Natural killer cell (primary cell): ENCODE data around the gene FAM151A. TPM values are rescaled to one million over a fixed set of nuclear protein-coding genes. Genes with fewer than 3 reads are reported as not detected.

ENCODE experiments used
- ATAC-seq, 3 donors: fragments of 150-1000 bp in 2 of 3; fragments of 200-7000 bp in 1 of 3; cut with Tn5 transposase; 1 replicate in 1 of 3; 2 replicates in 2 of 3; pipeline ENCODE4 v1.10.0; 2021; ENCODE audit warnings: mild to moderate bottlenecking in 2 of 3, moderate library complexity in 2 of 3
- DNase-seq, 2 donors: peaks; one replicate each; pipeline versions ENCODE4 v3.0.0 to v3.0.0-alpha.2; 2013 to 2021; ENCODE audit warnings: mixed read lengths in 1 of 2
- H3K27ac ChIP-seq: one replicate; pipeline ENCODE4 v1.5.1; 2013; ENCODE audit warnings: mild to moderate bottlenecking, low read length
- H3K27me3 ChIP-seq: one replicate; pipeline ENCODE4 v1.6.1; 2013; ENCODE audit warnings: low read length; ENCODE audit not compliant: control insufficient read depth, insufficient read depth
- H3K36me3 ChIP-seq: one replicate; pipeline ENCODE4 v1.6.1; 2013; ENCODE audit warnings: low read length; ENCODE audit not compliant: control insufficient read depth, insufficient read depth
- H3K4me1 ChIP-seq: one replicate; pipeline ENCODE4 v1.6.1; 2013; ENCODE audit warnings: low read length; ENCODE audit not compliant: control insufficient read depth, insufficient read depth
- H3K4me3 ChIP-seq: one replicate; pipeline ENCODE4 v1.5.1; 2013; ENCODE audit warnings: low read length
- H3K9me3 ChIP-seq: one replicate; pipeline ENCODE4 v1.6.1; 2013; ENCODE audit warnings: low read length; ENCODE audit not compliant: control insufficient read depth, insufficient read depth
- H3K27ac Mint-ChIP-seq, 2 donors: one replicate each; pipeline ENCODE4 v1.8.0; 2022; ENCODE audit warnings: mild to moderate bottlenecking in 2 of 2, mixed read lengths in 2 of 2, moderate library complexity in 1 of 2
- H3K27me3 Mint-ChIP-seq, 2 donors: one replicate each; pipeline ENCODE4 v1.8.0; 2022; ENCODE audit warnings: low read depth in 2 of 2, mixed read lengths in 2 of 2
- H3K36me3 Mint-ChIP-seq: one replicate; pipeline ENCODE4 v1.8.0; 2022; ENCODE audit warnings: mixed read lengths
- H3K4me1 Mint-ChIP-seq, 2 donors: one replicate each; pipeline ENCODE4 v1.8.0; 2022; ENCODE audit warnings: mixed read lengths in 2 of 2
- H3K4me3 Mint-ChIP-seq: one replicate; pipeline ENCODE4 v1.8.0; 2022; ENCODE audit warnings: mild to moderate bottlenecking, moderate library complexity, mixed read lengths
- H3K9me3 Mint-ChIP-seq, 2 donors: one replicate each; pipeline ENCODE4 v1.8.0; 2022; ENCODE audit warnings: mixed read lengths in 2 of 2
- CTCF ChIP-seq: fragments of 200-600 bp; IDR thresholded peaks from one replicate; pipeline ENCODE4 v1.8.0; 2022; ENCODE audit warnings: antibody characterized with exemption
- WGBS: methylation state at CpG from one replicate; pipeline ENCODE4 v1.1.7; 2013; ENCODE audit warnings: missing lambda C conversion rate; ENCODE audit not compliant: insufficient coverage; 5-methylcytosine and 5-hydroxymethylcytosine counted together
- intact Hi-C: fragments of 100-400 bp; cut with micrococcal nuclease; formaldehyde crosslinking; loops from one replicate; pipeline ENCODE4 v1.14.2; 2022
- total RNA-seq, 4 donors: library from RNA; stranded (reverse); fragments of 120-200 nt in 1 of 4; gene quantifications; one replicate each; pipeline versions ENCODE4 v1.2.3 to v1.2.4, GENCODE V29; 2013 to 2022

Gene FAM151A
- total RNA-seq, 3 donors from 2014 or later (not counting 1 experiment from before 2014, with no cell fraction given) = not detected

- Mint-ChIP-seq H3K4me1 (peaks cover 9 to 11% of the 10 kb centered on the region in 2 donors), H3K27me3 (no peaks in the 10 kb centered on the region), H3K9me3 (no peaks in the 10 kb centered on the region), H3K4me3 (no peak overlapping the region), H3K27ac (no peak overlapping the region), H3K36me3 (no peaks in the 10 kb centered on the region)
- Histone ChIP-seq H3K27me3 (no peaks in the 10 kb centered on the region), H3K4me1 (peaks cover 8% of the 10 kb centered on the region), H3K36me3 (no peaks in the 10 kb centered on the region), H3K9me3 (no peaks in the 10 kb centered on the region), H3K27ac (no peak overlapping the region), H3K4me3 (no peak overlapping the region)
- ATAC-seq = no peak
- no peak for DNase-seq
- intact Hi-C loops = no loop called here
- TF ChIP-seq CTCF = no peak
- 92% methylated on average over 21 of the region's 21 CpGs for WGBS
These were observed 22.2 kb downstream of the FAM151A start for GRCh38 chr1:54600947-54601721.

DNA sequence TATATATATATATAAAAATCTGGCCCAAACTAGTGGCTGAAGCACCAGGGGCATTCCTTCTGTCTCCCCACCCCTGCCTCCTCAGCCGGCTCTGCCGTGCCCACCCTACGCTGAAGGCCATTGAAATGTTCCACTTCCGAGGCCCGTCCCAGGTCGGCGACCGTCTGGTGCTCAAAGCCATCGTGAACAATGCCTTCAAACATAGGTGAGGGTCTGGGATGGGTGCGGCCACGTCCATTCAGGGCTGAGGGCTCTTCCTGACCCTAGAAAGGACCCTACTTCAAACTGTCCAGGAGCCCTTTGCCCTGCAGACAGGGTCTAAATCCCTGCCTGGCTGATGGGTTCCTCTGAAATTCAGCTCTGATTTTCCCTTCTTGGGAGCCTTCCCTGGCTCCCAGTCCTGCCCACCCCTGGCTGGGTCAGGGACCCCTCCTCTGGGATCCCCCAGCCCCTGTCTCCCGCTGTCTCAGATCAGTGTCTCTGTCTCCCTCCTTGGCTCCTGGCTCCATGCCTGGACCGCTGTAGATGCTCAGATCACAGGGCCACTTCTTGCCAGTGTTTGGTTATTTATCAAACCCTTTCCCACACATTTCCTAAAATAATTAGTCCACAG is 24.0 kb downstream of the FAM151A start:
- Mint-ChIP-seq H3K27me3 (no peaks in the 10 kb centered on the region), H3K36me3 (no peaks in the 10 kb centered on the region), H3K4me3 (no peak overlapping the region), H3K9me3 (no peaks in the 10 kb centered on the region), H3K27ac (no peak overlapping the region), H3K4me1 (peaks cover under 1 to 2% of the 10 kb centered on the region in 2 donors)
- H3K9me3 ChIP-seq = no peaks in the 10 kb centered on the region
- ATAC-seq = no peak
- H3K4me1 ChIP-seq = peaks cover under 1% of the 10 kb centered on the region
- no peak overlapping the region for H3K27ac ChIP-seq
- intact Hi-C loops = no loop called here
- TF ChIP-seq CTCF = no peak
- 92% methylated on average over 13 of the region's 13 CpGs for WGBS
- no peaks in the 10 kb centered on the region for H3K36me3 ChIP-seq
- DNase-seq = no peak
- H3K4me3 ChIP-seq = no peak overlapping the region
- H3K27me3 ChIP-seq = no peaks in the 10 kb centered on the region

- Mint-ChIP-seq H3K9me3 (no peaks in the 10 kb centered on the region), H3K27me3 (no peaks in the 10 kb centered on the region), H3K36me3 (no peaks in the 10 kb centered on the region), H3K27ac (no peak overlapping the region), H3K4me3 (no peak overlapping the region), H3K4me1 (no peaks in the 10 kb centered on the region)
- no peak for DNase-seq
- no peak overlapping the region for H3K27ac ChIP-seq
- no peaks in the 10 kb centered on the region for H3K27me3 ChIP-seq
- no peaks in the 10 kb centered on the region for H3K4me1 ChIP-seq
- intact Hi-C loops = no loop called here
- no peaks in the 10 kb centered on the region for H3K9me3 ChIP-seq
- TF ChIP-seq CTCF = no peak
- no peaks in the 10 kb centered on the region for H3K36me3 ChIP-seq
- no peak for ATAC-seq
- WGBS = 74% methylated on average over 2 of the region's 3 CpGs
- no peak overlapping the region for H3K4me3 ChIP-seq
These were observed 25.8 kb downstream of the FAM151A start for GRCh38 chr1:54597455-54598030.
